Endodermal cell (in vitro differentiated cells): ENCODE data around the gene PIWIL1. TPM values are rescaled to one million over a fixed set of nuclear protein-coding genes. Genes with fewer than 3 reads are reported as not detected.

Source experiments
- DNase-seq: peaks from one replicate; pipeline ENCODE4 v3.0.0-alpha.2; 2017
- H3K27ac ChIP-seq: 2 replicates; pipeline ENCODE4 v1.5.1; 2013; ENCODE audit warnings: mild to moderate bottlenecking, low read depth, low read length, moderate library complexity
- H3K27me3 ChIP-seq: 2 replicates; pipeline ENCODE4 v1.6.1; 2013; ENCODE audit warnings: mild to moderate bottlenecking, low read length, moderate library complexity; ENCODE audit not compliant: insufficient read depth, control insufficient read depth, poor library complexity, severe bottlenecking
- H3K36me3 ChIP-seq: 2 replicates; pipeline ENCODE4 v1.7.0; 2013; ENCODE audit warnings: mild to moderate bottlenecking, low read length, moderate library complexity; ENCODE audit not compliant: control insufficient read depth, insufficient read depth
- H3K4me1 ChIP-seq: one replicate; pipeline ENCODE4 v1.7.0; 2013; ENCODE audit warnings: low read length; ENCODE audit not compliant: control insufficient read depth, insufficient read depth
- H3K4me3 ChIP-seq: 2 replicates; pipeline ENCODE4 v1.5.1; 2013; ENCODE audit warnings: mild to moderate bottlenecking, low read length, moderate library complexity
- H3K9ac ChIP-seq: 2 replicates; pipeline ENCODE4 v1.6.1; 2013; ENCODE audit warnings: mild to moderate bottlenecking, low read length, moderate library complexity; ENCODE audit not compliant: poor library complexity, severe bottlenecking; ENCODE audit errors: extremely low read depth
- H3K9me3 ChIP-seq: 2 replicates; pipeline ENCODE4 v1.6.1; 2013; ENCODE audit warnings: mild to moderate bottlenecking, low read length, moderate library complexity; ENCODE audit not compliant: control insufficient read depth
- H3K27ac Mint-ChIP-seq: 2 replicates; pipeline ENCODE4 v1.8.0; 2020; ENCODE audit warnings: mixed read lengths
- H3K27me3 Mint-ChIP-seq: 2 replicates; pipeline ENCODE4 v1.8.0; 2021; ENCODE audit warnings: mild to moderate bottlenecking, mixed read lengths; ENCODE audit not compliant: insufficient read depth
- H3K36me3 Mint-ChIP-seq: 2 replicates; pipeline ENCODE4 v1.8.0; 2020; ENCODE audit warnings: low read depth, mixed read lengths
- H3K4me1 Mint-ChIP-seq: 2 replicates; pipeline ENCODE4 v1.8.0; 2020; ENCODE audit warnings: mixed read lengths
- H3K4me3 Mint-ChIP-seq: 2 replicates; pipeline ENCODE4 v1.8.0; 2020; ENCODE audit warnings: mild to moderate bottlenecking, moderate library complexity, mixed read lengths
- H3K9me3 Mint-ChIP-seq: 2 replicates; pipeline ENCODE4 v1.8.0; 2020; ENCODE audit warnings: mild to moderate bottlenecking, mixed read lengths
- CTCF ChIP-seq: fragments of 200-600 bp; sonication (generic); conservative IDR thresholded peaks from 2 replicates; pipeline ENCODE4 v1.5.0; 2021; ENCODE audit warnings: antibody characterized with exemption, mild to moderate bottlenecking
- WGBS, 2 experiments: methylation state at CpG; one replicate each; pipeline versions ENCODE4 v1.1.5 to v1.1.7; 2013; ENCODE audit warnings: missing lambda C conversion rate in 2 of 2, mixed read lengths in 1 of 2; ENCODE audit not compliant: insufficient coverage in 1 of 2, insufficient read length in 1 of 2; 5-methylcytosine and 5-hydroxymethylcytosine counted together
- total RNA-seq, 2 donors: library from RNA; stranded (reverse); fragmentation: NEBNext Ultra II Directional in 1 of 2; extraction: Animal tissue kit (Norgen Biotek cat#: 25700) in 1 of 2; gene quantifications; 2 replicates in 1 of 2; 3 replicates in 1 of 2; pipeline ENCODE4 v1.2.1, GENCODE V29; 2021

The PIWIL1 gene
- total RNA-seq, 2 donors from 2014 or later = not detected

- Histone ChIP-seq H3K27ac (no peak overlapping the region), H3K9ac (no peak overlapping the region), H3K4me1 (no peaks in the 10 kb centered on the region), H3K4me3 (no peak overlapping the region), H3K36me3 (no peaks in the 10 kb centered on the region), H3K27me3 (peaks cover 12% of the 10 kb centered on the region), H3K9me3 (no peaks in the 10 kb centered on the region)
- Mint-ChIP-seq H3K9me3 (no peaks in the 10 kb centered on the region), H3K36me3 (no peaks in the 10 kb centered on the region), H3K4me3 (no peak overlapping the region), H3K4me1 (no peaks in the 10 kb centered on the region), H3K27me3 (peaks cover 5% of the 10 kb centered on the region), H3K27ac (no peak overlapping the region)
- WGBS, 2 experiments = 92% methylated on average over 1 of the region's 1 CpG
- no peak for TF ChIP-seq CTCF
- no peak for DNase-seq
Observed at GRCh38 chr12:130345292-130345691, 7.6 kb downstream of the PIWIL1 start.

GRCh38 chr12:130347588-130347987, 9.9 kb downstream of the PIWIL1 start:
- H3K27me3 Mint-ChIP-seq = peaks cover 7% of the 10 kb centered on the region
- no peak for DNase-seq

GRCh38 chr12:130350715-130351114, 13.0 kb downstream of the PIWIL1 start:
- Mint-ChIP-seq H3K4me3 (no peak overlapping the region), H3K27me3 (peaks cover 20% of the 10 kb centered on the region), H3K36me3 (no peaks in the 10 kb centered on the region), H3K9me3 (no peaks in the 10 kb centered on the region), H3K27ac (no peak overlapping the region), H3K4me1 (no peaks in the 10 kb centered on the region)
- no peaks in the 10 kb centered on the region for H3K9me3 ChIP-seq
- TF ChIP-seq CTCF = no peak
- 62 to 85% methylated on average over 2 of the region's 2 CpGs for WGBS, 2 experiments
- H3K9ac ChIP-seq = no peak overlapping the region
- no peak overlapping the region for H3K4me3 ChIP-seq
- H3K27me3 ChIP-seq = peaks cover 4% of the 10 kb centered on the region
- no peaks in the 10 kb centered on the region for H3K4me1 ChIP-seq
- no peak for DNase-seq
- no peak overlapping the region for H3K27ac ChIP-seq
- no peaks in the 10 kb centered on the region for H3K36me3 ChIP-seq

More at GRCh38 chr12:130347588-130347987, 9.9 kb downstream of the PIWIL1 start:
- Histone ChIP-seq H3K36me3 (no peaks in the 10 kb centered on the region), H3K4me1 (no peaks in the 10 kb centered on the region), H3K27ac (no peak overlapping the region), H3K4me3 (no peak overlapping the region), H3K9ac (no peak overlapping the region), H3K9me3 (no peaks in the 10 kb centered on the region), H3K27me3 (no peaks in the 10 kb centered on the region)
- H3K4me1 Mint-ChIP-seq = no peaks in the 10 kb centered on the region
- no peak for TF ChIP-seq CTCF
- H3K9me3 Mint-ChIP-seq = no peaks in the 10 kb centered on the region
- no peaks in the 10 kb centered on the region for H3K36me3 Mint-ChIP-seq
- WGBS, 2 experiments = 88 to 95% methylated on average over 7 of the region's 7 CpGs
- no peak overlapping the region for H3K27ac Mint-ChIP-seq
- H3K4me3 Mint-ChIP-seq = no peak overlapping the region
